GM19025 (cell line): ENCODE results near the gene LMNTD1.
"Not testable (repeated sequence)": the region's sequence is repeated elsewhere in the genome, so short reads cannot be mapped to it uniquely, and the experiment has no call there.

ENCODE experiments used
- ATAC-seq: cut with Tn5 transposase; IDR thresholded peaks from one replicate; pipeline ENCODE4 v1.9.1; 2021; ENCODE audit warnings: mild to moderate bottlenecking, low read depth, moderate library complexity; ENCODE audit not compliant: unreplicated experiment

Gene LMNTD1

GRCh38 chr12:25434515-25434914 lies 118.6 kb downstream of the LMNTD1 start:
- no peak for ATAC-seq

GRCh38 chr12:25433581-25434325 lies 119.3 kb downstream of the LMNTD1 start:
- no peak for ATAC-seq

GRCh38 chr12:25433024-25433423 lies 120.1 kb downstream of the LMNTD1 start:
- no peak for ATAC-seq

GRCh38 chr12:25427337-25428249 lies 125.5 kb downstream of the LMNTD1 start:
- ATAC-seq, result no peak

- not testable (repeated sequence) for ATAC-seq
Measured at GRCh38 chr12:25426821-25427220, 126.3 kb downstream of the LMNTD1 start.
